Fibroblast of skin of abdomen (primary cell): ENCODE results near the gene MICALL1. TPM values are rescaled to one million over a fixed set of nuclear protein-coding genes. Genes with fewer than 3 reads are reported as not detected.
A peak's percentile ranks its signal among the peaks of the same experiment; 100 is the strongest.

Experiments
- DNase-seq: peaks from one replicate; pipeline ENCODE4 v3.0.0-alpha.2; 2013
- polyA plus RNA-seq, 2 experiments: library from polyadenylated mRNA; unstranded; fragments of 120-200 nt; gene quantifications; one replicate each; pipeline ENCODE4 v1.2.1, GENCODE V29; 2013; ENCODE audit not compliant: insufficient read length in 2 of 2

Gene MICALL1, protein sequence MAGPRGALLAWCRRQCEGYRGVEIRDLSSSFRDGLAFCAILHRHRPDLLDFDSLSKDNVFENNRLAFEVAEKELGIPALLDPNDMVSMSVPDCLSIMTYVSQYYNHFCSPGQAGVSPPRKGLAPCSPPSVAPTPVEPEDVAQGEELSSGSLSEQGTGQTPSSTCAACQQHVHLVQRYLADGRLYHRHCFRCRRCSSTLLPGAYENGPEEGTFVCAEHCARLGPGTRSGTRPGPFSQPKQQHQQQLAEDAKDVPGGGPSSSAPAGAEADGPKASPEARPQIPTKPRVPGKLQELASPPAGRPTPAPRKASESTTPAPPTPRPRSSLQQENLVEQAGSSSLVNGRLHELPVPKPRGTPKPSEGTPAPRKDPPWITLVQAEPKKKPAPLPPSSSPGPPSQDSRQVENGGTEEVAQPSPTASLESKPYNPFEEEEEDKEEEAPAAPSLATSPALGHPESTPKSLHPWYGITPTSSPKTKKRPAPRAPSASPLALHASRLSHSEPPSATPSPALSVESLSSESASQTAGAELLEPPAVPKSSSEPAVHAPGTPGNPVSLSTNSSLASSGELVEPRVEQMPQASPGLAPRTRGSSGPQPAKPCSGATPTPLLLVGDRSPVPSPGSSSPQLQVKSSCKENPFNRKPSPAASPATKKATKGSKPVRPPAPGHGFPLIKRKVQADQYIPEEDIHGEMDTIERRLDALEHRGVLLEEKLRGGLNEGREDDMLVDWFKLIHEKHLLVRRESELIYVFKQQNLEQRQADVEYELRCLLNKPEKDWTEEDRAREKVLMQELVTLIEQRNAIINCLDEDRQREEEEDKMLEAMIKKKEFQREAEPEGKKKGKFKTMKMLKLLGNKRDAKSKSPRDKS
- polyA plus RNA-seq (2013, experiment 1 of 2; ENCODE audit: insufficient read length): 45.7 TPM
- 45.7 TPM for polyA plus RNA-seq (2013, experiment 2 of 2; ENCODE audit: insufficient read length)

DNA sequence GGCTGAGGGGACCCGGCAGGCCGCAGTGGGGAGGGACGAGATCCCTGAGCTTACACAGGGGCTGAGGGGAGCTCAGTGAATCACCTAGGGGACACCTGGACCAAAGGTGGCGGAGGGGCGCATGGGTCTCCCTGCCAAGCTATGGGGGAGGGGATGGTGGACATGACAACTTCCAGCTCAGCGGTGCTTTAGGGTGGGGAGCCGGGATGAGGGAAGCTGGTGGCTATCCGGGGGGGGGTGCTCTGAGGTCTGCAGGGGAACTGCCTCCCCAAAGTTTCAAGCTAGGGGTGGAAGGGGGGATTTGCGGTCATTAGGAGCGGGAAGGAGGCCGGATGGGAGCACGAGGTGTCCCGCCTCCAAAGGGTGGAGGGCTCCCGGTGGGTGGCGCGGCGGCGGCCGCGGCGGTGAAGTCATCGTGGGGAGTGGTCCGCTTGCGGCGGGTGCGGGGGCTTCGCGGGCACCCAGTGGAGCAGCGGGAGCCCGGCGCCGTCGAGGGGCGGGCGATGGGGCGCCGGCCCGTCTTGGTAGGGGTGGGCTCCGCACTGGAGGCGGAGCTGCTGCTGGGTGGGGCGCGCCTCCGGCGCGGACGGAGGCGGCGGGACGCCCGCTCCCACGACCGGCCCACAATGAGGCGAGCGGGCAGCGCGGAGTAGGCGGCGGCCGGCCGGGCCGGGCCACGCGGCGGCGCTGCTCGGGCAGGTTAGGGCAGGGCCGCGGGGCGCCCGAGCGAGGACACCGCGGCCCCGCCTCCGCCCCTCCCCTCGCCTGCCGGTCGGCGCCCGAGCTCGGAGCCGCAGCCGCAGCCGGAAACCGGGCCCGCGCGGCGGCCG, at the start of gene MICALL1:
MICALL1 (plus strand) TSS at position 764 of the 830 bp plus-strand sequence. CDS start 126 bp downstream, outside the sequence.
- DNase-seq: peak; percentile 84

DNA sequence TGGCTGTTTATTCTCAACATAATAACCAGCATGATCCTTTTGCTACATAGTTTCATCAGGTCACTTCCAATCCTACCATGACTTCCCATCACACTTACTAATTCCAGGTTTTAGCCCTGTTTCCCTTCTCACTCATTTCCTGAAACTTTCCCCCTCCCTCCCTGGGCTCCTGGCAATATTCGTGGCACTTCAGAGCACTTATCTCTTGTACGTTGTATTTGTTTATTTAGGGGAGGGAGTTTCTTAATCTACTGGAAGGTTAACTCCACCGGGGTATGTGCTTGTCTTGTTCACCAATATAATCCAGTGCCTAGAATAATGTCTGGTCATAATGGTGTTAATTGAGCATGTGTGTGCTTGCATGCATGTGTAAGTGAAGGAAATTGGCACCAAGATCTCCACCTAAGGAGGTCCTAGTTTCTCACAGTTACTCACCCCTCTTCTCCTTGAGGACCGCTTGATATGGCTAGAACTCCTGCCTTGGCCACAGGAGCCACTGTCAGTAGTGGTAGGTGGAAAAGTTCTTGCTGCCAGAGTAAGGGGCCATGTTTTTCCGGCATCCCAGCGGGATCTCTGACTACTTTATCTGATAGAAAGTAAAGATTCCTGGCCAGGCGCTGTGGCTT, 45.2 kb upstream of the MICALL1 start:
- no peak for DNase-seq

DNA sequence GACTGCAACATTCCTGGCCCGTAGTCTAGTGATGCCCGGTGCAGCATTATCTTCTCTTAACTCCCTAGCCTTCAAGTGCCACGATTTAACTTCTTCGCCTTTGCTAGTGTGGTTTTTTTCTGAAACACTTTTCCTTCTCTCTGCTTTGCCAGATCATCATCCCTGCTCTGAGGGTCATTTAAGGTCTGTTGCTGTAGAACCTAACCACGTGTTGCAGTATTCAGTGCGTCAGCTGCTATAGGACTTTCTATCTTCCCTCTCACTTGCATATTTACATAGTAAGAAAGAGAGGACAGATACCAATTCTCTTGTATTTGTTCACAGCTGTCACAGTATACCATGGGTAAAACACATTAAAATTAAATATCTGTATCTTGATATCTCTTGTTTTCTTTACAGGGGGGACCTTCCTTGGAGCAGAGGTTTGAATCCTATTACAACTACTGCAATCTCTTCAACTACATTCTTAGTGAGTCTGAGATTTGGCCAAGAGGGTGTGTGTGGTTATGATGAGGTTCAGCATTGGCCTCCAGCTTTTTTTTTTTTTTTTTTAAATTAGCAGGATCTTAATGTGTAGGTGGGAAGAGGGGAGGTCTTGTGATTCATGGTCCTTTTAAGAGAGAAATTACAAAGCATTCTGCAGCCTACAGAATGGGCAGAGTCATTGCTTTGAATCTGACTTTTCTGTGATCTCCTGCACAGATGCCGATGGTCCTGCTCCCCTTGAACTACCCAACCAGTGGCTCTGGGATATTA, 43.3 kb upstream of the MICALL1 start:
- DNase-seq: no peak

DNA sequence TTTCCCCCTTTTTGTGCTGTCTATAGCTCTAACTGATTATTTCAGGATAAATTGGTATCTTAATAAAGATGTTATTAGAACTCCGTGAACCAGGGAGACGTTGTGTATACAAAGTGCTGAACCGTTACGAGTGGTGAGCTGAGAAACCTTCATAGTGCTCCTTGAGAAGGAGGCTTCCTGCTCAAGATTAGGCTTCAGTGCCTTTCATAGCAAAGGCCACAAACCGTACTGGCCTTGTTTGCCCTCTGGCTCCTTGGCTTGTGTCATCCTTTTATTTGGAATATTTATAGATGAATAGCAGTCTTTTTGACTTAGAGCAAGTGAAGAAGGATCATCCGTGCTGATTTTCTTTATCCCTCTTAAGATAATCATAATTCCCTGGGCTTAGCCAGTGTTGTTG, 40.6 kb upstream of the MICALL1 start:
- no peak for DNase-seq

DNA sequence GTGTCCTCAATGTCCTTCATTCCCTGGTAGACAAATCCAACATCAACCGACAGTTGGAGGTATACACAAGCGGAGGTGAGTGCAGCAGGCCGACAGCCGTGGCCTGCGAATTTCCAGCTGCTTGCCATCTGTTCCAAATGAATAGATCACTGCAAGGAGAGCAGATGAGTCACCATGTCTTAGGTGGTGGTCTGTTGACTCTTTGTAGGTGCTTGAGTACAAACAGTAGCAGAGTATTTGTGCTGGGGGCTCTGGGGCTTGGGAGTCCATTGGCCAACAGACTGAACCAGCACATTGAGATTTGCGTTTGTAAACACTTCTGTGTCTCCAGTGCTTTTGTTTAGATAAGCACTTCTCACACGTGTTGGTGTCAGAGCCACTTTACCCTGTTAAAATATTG, 35.8 kb upstream of the MICALL1 start:
- peak; percentile 37 for DNase-seq

DNA sequence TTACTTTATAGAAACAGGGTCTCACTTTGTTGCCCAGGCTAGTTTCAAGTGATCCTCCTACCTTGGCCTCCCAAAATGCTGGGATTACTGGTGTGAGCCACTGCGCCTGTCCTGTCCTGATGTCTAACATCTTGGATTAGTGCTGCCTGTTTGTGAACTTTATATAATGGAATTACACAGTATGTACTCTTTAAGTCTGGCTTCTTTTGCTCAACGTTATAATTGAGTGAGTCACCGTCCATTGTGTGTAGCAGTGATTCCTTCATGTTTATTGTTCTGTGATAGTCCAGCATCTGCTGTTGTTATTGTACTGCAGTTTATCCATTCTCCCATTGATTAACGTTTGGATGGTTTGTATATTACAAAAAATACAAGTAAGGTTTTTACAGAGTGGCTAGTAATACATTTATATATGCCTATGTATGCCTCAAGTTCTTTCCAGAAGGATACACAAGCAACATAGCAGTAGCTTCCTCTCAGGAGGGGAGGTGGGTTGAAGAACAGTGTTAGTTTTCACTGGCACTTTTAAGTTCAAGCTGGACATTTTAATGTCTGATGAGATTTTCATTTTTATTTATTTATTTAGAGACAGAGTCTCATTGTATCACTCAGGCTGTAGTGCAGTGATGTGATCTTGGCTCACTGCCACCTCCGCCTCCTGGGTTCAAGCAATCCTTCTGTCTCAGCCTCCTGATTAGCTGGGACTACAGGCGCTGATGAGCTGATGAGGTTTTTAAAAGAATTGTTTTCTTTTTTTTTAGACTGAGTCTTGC, 25.2 kb upstream of the MICALL1 start:
- peak; percentile 59 for DNase-seq

DNA sequence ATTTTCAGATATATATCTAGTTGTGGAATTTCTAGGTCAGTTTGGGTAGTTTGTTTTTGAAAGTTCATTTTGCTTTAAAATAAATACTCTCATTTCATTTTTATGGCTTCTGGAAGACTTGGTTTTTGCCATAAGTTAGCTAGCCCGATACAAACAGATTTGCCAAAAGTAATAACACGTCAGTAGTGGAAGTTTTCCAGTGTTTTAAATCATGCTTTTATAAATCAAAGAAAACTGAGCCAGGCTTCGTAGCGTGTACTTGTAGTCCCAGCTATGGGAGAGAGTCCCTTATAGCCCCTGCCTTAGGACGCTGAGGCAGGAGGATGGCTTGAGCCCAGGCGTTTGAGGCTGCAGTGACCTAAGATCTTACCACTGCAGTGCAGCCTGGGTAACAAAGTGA, 21.7 kb upstream of the MICALL1 start:
- peak; percentile 65 for DNase-seq

DNA sequence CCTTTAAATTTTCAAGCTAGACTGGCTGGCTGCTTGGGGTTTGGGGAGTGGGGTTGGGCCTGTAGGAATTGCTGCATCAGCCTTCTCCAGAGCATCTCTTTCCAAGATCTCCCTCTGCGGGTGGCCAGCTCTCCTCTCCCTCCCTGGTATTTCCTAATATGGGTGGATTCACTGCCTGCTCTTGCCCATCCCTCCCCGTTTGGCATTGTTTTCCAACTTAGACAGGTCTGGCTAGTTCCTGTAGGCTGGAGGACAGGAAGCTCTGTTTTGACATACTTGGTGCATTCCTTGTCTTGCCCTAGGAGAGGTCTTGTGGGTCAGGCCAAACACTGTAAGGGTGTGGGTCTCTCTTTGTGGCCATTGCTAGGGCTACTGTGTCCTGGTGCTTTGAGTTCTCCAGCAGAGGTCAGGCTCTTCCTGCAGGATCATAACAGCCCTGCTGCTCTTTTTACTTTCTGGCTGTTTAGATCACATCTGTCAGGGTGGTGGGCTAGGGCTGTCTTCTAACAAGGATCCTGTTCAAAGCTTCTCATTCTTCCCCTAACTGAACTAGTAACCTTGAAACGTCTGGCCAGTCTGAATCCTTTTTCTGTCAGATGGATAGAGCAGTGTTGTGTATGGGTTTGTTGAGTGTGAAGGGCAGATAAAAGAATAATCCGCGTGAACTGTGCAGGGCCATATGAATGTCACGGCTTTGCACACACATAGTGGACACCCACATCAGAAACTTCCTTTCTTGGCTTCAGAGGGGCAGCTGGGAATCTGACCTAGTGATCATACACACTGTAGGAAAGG, 18.3 kb upstream of the MICALL1 start:
- peak; percentile 94 for DNase-seq

DNA sequence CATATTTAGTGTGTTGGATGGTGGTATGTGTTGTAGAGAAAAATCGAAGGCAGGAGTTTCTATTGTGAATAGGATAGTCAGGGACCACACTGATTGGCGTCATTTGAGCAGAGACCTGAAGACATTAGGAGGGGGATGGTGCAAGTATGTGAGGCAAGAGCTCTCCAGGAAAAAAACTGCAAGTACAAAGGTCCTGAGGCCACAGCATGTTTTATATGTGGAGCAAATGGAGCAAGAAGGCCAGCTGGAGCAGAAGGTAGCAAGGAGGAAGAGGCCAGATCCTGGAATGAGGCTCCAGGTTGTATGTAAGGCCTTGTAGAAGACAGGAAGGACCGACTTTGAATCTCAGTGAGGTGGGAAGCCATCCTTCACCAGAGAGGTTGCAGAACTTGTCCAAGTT, 14.2 kb upstream of the MICALL1 start:
- no peak for DNase-seq

DNA sequence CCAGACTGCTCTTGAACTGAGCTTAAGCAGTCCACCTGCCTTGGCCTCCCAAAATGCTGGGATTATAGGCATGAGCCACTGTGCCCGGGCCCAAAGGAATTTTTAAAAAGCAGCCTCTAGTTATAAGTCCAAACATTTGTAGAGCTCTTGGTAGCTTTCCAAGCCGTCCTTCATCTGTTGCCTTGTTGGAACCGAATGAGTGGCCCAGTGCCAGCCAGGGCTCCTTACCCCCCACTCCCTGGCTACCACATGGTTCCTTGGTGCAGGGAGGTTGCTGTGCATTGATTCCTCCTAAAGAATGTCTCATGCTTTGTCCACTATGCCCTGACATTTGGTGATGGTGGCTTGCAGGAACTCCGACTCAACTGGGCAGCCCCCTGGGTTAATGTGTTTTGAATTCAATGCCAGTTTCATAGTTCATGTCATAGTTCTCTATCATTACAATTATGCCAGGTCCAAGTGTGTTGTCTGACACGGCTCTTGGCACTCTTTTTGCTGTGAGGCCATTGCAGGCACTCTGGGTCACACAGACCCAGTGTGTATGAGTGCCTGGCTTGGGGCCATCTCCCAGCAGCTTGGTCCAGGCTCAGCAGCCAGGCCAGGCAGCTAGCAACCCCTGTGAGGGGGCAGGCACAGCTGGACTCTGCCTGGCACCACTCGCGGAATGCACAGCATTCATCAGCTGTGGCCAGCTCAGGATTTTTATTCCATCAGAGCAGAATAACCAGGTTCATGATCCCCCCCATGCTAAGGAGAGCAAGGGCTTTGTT, 13.3 kb upstream of the MICALL1 start:
- peak; percentile 29 for DNase-seq

DNA sequence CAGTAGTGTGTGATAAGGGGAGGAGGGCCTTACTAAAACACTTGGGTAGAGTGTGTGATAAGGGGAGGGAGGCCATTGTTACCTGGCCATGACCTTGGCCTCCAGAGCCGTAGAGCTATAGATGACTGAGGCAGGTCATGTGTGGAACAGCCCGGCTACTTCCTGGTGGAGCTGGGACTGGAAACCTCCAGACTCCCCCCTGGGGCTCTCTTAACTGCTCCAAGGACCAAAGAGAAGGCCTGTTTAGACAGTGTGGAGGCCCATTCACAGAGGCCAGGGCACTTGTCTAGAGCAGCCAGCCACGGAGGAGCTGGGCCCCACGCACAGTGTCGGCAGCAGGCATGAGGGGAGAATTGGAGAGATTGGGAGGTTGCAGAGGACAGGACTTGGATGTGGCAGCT, 12.5 kb upstream of the MICALL1 start:
- DNase-seq: no peak

DNA sequence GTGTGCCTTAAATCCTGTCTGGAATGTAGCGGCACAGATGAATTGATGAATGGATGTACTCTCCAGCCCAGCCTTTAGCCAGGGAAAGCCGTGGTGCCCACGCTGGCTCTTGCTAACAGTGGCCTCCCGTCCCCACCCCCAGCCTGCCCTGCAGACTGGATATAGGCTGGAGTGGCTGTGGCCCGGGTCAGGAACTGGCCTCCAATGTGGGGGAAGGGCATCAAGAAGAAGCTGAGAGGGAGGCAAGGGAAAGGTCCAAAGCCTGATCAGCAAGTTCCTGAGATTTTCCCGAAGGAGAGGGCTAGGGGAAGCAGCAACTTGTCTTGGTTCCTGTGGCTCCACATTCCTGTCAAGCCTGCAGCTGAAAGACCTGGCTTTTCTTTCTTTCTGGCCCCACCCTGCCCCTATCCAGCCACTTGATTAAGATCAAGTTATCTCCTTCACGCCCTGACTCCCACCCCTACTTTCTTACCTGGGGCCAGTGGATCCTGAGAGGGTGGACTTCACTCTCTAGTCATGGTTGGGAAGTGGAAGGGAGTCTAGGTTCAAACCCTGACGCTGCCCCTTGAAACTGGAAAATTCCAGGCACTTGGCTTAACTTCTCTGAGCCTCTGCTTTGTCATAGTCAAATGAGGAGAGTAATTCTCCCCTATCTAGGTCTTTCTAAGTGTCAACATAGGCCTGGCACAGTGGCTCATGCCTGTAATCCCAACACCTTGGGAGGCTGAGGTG, 11.0 kb upstream of the MICALL1 start:
- no peak for DNase-seq

DNA sequence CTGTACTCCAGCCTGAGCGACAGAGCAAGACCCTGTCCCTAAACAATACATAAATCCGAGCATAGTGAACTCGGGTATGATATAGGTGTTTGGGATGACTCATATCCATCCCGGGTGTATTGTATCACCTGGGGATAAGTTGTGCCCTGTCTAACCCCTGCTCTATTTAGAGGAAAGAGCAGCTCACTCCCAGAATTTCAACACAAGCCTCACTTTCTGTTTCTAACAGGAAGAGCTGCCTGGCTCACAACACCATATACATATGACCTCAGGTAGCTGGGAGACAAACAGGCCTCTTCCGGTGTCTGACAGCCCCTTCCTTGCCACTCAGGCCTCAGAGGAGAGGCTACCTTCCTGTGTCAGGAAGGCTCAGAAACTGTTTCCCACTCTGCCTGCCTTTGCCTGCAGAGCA, 9.9 kb upstream of the MICALL1 start:
- no peak for DNase-seq

DNA sequence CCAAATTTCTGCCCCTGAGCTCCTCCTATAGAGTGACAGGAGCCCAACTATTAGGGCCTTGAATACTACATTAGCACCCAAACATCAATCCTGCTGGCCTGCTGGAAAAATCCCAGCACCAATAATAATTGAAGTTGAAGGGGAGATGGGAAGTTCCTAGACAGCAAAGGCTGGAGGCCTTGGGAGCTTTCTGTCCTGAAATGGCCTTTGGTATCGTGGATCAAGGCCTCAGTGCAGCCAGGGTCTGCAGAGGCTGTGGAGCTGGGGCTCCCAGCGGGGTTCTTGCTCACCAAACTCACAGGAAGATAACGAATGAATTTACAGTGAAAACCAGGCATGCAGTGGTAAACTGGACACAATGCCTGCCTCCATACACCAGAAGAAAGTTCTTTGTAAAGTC, 9.2 kb upstream of the MICALL1 start:
- DNase-seq: no peak

DNA sequence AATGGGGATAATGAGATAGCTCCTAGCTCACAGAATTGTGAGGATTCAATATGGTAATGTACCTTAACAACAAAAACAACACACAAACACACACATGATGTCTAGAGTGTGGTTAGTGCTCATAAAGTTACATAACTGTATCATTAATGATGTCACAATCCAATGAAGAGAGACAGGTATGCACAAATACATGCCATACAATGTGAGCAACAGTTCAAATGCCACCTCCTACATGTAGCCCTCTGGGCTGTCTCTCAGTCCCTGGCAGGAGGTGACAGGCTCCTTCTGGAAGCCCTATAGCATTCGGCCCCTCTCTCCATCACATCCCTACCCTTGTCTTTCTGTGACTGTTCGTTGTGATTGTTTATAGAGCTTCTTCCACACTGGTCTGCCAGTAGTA, 8.3 kb upstream of the MICALL1 start:
- DNase-seq: no peak

DNA sequence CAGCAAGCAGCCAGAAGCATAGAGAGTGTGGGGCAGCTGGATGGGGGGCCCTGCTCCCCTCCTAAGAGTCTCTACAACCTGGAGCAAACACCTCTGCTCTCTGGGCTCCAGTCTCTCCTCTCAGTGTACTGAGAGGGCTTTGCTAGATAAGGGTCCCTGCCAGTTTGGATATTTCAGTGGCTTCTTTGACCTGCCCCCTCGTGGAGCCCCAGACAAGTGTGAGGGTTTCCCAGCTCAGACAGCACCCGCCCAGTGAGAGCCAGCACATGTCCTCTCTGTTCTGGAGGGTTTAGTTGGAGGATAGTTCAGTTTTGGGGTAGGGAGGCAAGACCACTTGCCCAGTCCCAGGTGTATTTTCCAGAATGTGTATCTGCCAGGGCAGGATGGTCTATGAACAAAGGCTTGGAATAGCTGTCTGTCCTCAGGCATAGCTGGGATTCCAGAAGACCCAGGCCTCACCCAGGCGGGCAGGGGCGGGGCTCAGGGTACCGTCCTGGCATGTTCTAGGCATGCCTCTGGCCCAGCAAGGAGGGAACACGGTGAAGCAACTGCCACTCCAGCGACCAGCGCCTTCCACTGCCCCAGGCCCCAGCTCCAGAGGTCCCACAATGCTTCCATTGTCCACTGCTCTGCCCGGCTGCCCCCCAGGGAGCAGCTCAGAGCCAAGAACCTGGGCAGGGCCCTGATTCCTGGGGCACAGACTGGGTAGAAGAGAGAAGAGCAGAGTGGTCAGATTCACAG, 7.5 kb upstream of the MICALL1 start:
- no peak for DNase-seq
